GM13976 (cell line): ENCODE data around the gene OR8H2.
"Not testable (repeated sequence)": the region's sequence is repeated elsewhere in the genome, so short reads cannot be mapped to it uniquely, and the experiment has no call there.

Experiments used
- DNase-seq: peaks from one replicate; pipeline ENCODE4 v3.0.0; 2012; ENCODE audit warnings: low spot score
- in situ Hi-C: fragments of 300-500 bp; cut with MboI; formaldehyde crosslinking; loops from one replicate; pipeline ENCODE4 v1.12.0; 2022; ENCODE audit warnings: low sequenced_read_pairs, mixed read lengths, inconsistent platforms; ENCODE audit not compliant: unreplicated experiment
- TF ChIP-seq, protein P1 (sequence below): IDR thresholded peaks from 2 replicates; pipeline ENCODE4 v1.5.1; 2012; ENCODE audit warnings: borderline replicate concordance, mild to moderate bottlenecking; ENCODE audit not compliant: insufficient read depth; ENCODE audit errors: extremely low read depth, missing control alignments, control extremely low read depth

Gene OR8H2

DNA sequence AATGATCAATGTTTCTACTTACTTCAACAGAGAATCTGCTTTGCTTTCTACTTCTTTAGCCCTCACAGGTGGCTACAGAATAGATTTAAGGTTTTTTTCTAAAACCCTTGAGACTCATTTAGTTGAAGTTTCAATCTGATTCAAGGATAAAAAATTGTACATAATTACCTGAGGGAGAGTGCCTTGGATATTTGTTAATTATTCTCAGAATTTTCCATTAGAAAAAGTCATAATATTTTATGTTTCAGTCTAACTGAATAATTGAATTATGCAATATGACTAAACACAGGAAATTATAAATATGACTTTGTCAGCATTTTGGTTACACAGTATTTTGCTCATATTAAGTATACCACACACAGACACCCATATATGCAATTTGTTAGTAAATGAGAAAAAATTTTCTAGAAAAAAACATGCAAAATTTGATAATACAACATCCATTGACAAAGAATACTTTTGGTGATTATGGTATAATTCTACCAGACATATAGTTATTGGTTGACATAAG, 36.7 kb downstream of the OR8H2 start, which contains the start of gene OR8J3:
TSS of gene OR8J3 (minus strand) at position 51 of the 511 bp plus-strand sequence. CDS start 2,483 bp downstream, outside the sequence.
- TF ChIP-seq, protein P1, sequence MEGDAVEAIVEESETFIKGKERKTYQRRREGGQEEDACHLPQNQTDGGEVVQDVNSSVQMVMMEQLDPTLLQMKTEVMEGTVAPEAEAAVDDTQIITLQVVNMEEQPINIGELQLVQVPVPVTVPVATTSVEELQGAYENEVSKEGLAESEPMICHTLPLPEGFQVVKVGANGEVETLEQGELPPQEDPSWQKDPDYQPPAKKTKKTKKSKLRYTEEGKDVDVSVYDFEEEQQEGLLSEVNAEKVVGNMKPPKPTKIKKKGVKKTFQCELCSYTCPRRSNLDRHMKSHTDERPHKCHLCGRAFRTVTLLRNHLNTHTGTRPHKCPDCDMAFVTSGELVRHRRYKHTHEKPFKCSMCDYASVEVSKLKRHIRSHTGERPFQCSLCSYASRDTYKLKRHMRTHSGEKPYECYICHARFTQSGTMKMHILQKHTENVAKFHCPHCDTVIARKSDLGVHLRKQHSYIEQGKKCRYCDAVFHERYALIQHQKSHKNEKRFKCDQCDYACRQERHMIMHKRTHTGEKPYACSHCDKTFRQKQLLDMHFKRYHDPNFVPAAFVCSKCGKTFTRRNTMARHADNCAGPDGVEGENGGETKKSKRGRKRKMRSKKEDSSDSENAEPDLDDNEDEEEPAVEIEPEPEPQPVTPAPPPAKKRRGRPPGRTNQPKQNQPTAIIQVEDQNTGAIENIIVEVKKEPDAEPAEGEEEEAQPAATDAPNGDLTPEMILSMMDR = no peak
- in situ Hi-C loops = no loop called here
- no peak for DNase-seq

GRCh38 chr11:56143681-56144080, 40.2 kb downstream of the OR8H2 start:
- in situ Hi-C loops, DNase-seq: not testable (repeated sequence)

DNA sequence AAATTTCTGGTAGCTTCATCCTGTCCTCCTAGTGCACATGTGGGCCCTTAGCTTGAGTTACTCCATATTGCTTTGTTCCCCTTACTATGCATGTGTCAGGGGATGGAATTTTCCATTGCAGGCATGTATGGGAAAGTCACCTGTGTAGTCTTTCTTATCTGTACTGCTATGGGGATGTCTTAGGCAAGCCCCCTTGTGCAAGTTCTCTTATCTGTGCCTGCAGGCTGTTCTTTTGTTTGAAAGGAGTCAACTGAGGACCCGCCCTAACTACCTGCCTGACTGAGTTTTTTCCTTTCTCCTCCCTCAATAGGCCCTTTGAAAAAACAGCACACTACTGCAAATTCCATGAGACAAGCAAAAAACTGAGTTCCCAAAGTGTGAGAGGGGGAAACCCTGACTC, 47.9 kb downstream of the OR8H2 start:
- TF ChIP-seq, protein P1 = no peak
- no peak for DNase-seq
- in situ Hi-C loops = no loop called here

DNA sequence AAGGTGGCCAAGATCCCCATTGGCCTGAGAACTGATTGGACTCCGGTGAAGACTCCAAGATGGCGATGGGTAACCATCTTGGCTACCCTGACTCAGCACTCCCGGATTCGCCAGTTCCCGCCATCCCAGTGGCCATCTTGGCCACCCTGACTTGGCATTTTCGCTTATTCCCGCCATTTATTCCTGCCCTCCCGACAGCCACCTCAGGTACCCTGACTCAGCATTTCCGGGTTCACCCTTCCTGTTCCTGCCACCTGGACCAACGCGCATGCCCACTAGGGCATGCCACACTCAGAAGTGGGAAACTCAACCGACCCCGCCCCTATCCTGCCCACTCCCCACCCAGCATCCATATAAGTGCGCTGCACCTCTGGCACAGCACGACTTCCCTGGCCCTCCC, 48.8 kb downstream of the OR8H2 start:
- in situ Hi-C loops = no loop called here
- no peak for DNase-seq
- TF ChIP-seq, protein P1 = no peak
